ENCODE results near the gene CD300LB.

DNA sequence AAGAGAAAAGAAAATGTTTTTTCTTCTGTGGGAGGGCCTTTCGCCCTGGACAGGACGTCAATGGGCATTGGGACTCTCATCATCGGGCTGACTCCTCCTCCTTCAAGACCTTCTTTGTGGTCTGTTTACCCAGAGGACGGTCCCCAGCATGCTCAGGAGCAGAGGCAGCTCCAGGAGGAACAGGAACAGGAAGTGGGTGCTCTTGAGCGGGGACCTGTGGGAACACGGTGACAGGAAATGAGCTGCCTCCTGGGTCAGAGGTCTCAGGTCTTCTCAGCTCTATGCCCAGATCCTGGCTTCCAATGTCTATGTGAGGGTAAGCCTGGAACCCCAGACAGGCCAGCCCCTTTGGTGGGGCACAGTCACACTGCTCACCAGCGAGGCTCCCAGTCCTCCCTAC is 48.6 kb upstream of the CD300LB start:
- TF ChIP-seq EP300 (IDR thresholded peaks at IDR 0.05) (no peak), CTCF (IDR thresholded peaks at IDR 0.05) (no peak)

Data from stomach (tissue), 4 donors.